Prostate gland (tissue), 2 donors: Measurements from ENCODE around the gene DIPK1A.
A peak's percentile ranks its signal among the peaks of the same experiment; 100 is the strongest.

Experiments used
- POLR2A ChIP-seq: fragments of 450-650 bp; IDR thresholded peaks from one replicate; pipeline ENCODE4 v1.6.1; 2016; ENCODE audit warnings: antibody characterized with exemption, mild to moderate bottlenecking
- TF ChIP-seq, protein P1 (sequence below), 4 experiments: fragments of 200-600 bp in 2 of 4; fragments of 450-650 bp in 2 of 4; sonication (generic) in 2 of 4; IDR thresholded peaks; 1 replicate in 3 of 4; 2 replicates in 1 of 4; pipeline ENCODE4 v1.5.1; 2016 to 2019; ENCODE audit warnings: antibody characterized with exemption in 4 of 4, mild to moderate bottlenecking in 2 of 4, moderate library complexity in 2 of 4

DNA sequence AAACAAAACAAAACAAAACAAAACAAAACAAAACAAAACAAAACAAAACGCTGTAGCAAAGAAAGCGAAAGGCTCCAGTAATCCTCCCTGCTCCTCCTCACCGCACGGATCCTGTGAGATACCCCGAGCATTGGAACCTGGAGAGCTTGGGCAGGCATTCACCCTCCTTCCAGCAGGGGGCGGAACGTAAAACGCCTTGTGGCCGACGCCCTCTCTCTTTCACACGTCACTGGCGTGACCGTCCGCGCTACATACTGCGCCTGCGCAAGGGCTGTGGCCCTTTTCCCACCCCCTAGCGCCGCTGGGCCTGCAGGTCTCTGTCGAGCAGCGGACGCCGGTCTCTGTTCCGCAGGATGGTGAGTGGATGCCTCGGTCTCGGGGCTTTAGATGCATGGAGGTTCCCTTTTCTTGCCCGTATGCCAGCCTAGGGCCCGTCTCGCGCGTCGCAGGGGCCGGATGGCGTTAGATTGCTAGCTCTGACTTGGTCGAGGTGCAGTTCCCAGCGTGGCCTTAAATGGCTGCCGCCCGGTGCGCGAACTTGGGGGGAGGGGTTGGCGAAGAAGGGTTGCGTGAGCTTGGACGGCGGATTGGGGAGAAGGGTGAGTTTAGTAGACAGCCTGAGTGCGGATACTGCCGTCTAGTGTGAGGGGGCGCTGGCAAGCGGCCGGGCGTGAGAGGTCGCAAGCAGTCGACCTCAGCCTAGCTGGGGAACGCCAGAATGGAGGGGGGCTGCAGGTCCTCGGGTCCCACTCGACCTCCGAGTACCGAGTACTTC lies 129.3 kb downstream of the DIPK1A start, which contains the start of gene RPL5:
- TF ChIP-seq, protein P1, sequence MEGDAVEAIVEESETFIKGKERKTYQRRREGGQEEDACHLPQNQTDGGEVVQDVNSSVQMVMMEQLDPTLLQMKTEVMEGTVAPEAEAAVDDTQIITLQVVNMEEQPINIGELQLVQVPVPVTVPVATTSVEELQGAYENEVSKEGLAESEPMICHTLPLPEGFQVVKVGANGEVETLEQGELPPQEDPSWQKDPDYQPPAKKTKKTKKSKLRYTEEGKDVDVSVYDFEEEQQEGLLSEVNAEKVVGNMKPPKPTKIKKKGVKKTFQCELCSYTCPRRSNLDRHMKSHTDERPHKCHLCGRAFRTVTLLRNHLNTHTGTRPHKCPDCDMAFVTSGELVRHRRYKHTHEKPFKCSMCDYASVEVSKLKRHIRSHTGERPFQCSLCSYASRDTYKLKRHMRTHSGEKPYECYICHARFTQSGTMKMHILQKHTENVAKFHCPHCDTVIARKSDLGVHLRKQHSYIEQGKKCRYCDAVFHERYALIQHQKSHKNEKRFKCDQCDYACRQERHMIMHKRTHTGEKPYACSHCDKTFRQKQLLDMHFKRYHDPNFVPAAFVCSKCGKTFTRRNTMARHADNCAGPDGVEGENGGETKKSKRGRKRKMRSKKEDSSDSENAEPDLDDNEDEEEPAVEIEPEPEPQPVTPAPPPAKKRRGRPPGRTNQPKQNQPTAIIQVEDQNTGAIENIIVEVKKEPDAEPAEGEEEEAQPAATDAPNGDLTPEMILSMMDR (IDR thresholded peaks at IDR 0.05): peak; percentile 94 to 99 (median 98)
- TF ChIP-seq POLR2A: peak; percentile 90
